ENCODE data around the gene ARF4.

DNA sequence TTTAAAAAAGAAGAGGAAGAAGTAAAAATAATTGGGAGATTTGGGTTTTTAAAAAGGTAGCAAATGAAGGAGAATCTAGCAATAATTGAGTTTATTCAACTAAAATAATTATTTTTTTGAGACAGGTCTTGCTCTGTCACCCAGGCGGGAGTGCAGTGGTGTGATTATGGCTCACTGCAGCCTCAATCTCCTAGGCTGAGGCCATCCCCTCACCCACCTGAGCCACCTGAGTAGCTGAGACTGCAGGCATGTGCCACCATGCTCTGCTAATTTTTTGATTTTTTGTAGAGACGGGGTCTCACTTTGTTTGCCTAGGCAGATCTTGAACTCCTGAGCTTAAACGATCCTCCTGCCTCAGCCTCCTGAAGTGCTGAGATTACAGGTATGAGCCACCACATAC, 27.7 kb upstream of the ARF4 start:
- TF ChIP-seq, protein P1, sequence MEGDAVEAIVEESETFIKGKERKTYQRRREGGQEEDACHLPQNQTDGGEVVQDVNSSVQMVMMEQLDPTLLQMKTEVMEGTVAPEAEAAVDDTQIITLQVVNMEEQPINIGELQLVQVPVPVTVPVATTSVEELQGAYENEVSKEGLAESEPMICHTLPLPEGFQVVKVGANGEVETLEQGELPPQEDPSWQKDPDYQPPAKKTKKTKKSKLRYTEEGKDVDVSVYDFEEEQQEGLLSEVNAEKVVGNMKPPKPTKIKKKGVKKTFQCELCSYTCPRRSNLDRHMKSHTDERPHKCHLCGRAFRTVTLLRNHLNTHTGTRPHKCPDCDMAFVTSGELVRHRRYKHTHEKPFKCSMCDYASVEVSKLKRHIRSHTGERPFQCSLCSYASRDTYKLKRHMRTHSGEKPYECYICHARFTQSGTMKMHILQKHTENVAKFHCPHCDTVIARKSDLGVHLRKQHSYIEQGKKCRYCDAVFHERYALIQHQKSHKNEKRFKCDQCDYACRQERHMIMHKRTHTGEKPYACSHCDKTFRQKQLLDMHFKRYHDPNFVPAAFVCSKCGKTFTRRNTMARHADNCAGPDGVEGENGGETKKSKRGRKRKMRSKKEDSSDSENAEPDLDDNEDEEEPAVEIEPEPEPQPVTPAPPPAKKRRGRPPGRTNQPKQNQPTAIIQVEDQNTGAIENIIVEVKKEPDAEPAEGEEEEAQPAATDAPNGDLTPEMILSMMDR (IDR thresholded peaks at IDR 0.05 in 8 of 11, conservative IDR thresholded peaks at IDR 0.05 in 3 of 11), result no peak
- TF ChIP-seq POLR2A (IDR thresholded peaks at IDR 0.05) (no peak), POLR2AphosphoS5 (IDR thresholded peaks at IDR 0.05) (no peak)

All from spleen (tissue), 7 donors.